Superior temporal gyrus (tissue), 1 donor: ENCODE data around the gene GNAI3.

Experiments
- DNase-seq: peaks from one replicate; pipeline ENCODE4 v3.0.0-alpha.2; 2016; ENCODE audit errors: extremely low spot score

The GNAI3 gene

GRCh38 chr1:109548321-109549267 is at the start of gene GNAI3:
TSS of gene GNAI3 (plus strand) at chr1:109548615. CDS start at chr1:109548721, 106 bp downstream.
- DNase-seq: peak; percentile 98

DNA sequence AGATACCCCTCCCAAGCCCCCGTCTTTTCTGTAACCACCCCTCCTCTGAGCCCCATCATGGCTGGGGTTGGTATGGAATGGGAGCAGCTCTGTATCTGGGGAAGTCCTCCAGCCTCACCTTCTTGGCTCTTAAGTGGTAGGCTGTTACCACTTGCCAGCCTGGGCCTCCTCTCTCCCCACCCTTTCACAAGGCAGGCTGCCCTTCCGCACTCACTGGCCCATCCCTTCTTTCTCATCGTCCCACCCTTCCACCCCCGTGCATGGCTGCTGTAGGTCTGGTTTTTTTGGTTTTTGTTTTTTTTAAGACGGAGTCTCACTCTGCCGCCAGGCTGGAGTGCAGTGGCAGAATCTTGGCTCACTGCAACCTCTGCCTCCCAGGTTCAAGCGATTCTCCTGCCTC is 49.3 kb upstream of the GNAI3 start:
- no peak for DNase-seq

- no peak for DNase-seq
Observed at GRCh38 chr1:109499661-109500536, 48.5 kb upstream of the GNAI3 start.

GRCh38 chr1:109500941-109501381 is 47.5 kb upstream of the GNAI3 start:
- DNase-seq: no peak

DNA sequence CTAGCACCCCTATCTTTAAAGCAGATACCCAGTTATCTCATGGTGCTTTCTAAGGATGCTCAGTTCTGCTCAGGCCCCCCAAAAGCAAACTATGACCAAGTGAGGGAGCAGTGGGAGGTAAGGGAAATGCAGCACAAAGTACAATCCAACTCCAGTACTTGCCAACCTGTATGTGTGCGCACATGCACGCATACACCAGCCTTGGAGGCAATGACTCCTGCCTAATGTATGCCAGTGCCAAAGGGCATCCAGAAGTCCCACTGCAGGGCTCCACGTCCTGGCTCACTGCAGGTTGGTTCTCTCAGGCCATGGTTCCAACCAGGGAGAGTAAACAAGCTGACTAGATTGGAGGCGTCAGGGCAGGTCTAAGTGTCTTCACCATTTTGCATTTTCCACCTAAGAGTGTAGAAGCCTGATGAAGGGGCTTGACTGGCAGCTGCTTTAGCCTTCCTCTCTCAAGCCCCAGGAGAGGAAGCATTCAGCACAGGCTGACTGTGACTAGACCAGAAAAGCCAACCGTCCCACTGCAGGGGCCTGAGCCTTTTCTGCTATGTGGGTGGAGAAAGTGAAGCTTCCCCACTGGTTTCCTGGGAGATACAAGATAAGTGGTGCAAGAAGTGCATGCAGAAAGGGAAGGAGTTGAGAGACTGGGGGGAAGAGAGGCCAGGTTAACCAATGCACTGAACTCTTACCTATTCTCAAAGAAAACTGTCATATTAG is 46.6 kb upstream of the GNAI3 start:
- no peak for DNase-seq

GRCh38 chr1:109502364-109502851 is 46.0 kb upstream of the GNAI3 start:
- no peak for DNase-seq

GRCh38 chr1:109503935-109504334 is 44.5 kb upstream of the GNAI3 start:
- DNase-seq: no peak

DNA sequence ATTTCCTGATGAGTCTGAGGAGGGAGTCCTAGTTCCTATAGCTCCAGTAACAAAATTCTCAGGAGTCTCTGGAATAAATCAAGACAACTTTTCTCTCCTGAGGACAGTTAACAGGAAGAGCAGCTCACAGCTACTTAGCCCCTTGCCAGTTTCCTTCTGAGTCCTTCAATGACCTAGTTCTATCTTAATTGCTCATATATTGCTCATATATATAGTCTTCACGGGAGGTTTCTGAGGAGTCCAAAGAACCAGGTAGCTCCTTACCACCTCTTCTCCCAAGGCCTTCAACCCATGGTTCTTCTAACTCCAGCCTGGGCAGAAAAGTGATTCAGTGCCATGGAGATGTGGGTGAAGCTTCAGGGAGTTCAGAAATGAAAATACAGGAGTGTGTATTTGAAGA is 43.4 kb upstream of the GNAI3 start:
- DNase-seq: no peak

- no peak for DNase-seq
Observed at GRCh38 chr1:109508001-109508872, 40.2 kb upstream of the GNAI3 start.

- DNase-seq: no peak
Observed at GRCh38 chr1:109508873-109509175, 39.6 kb upstream of the GNAI3 start.

GRCh38 chr1:109509176-109510134 is 39.0 kb upstream of the GNAI3 start, which contains the start of gene AMIGO1:
TSS of gene AMIGO1 (minus strand) at chr1:109509727. CDS start at chr1:109508912, 815 bp downstream.
- DNase-seq: no peak

DNA sequence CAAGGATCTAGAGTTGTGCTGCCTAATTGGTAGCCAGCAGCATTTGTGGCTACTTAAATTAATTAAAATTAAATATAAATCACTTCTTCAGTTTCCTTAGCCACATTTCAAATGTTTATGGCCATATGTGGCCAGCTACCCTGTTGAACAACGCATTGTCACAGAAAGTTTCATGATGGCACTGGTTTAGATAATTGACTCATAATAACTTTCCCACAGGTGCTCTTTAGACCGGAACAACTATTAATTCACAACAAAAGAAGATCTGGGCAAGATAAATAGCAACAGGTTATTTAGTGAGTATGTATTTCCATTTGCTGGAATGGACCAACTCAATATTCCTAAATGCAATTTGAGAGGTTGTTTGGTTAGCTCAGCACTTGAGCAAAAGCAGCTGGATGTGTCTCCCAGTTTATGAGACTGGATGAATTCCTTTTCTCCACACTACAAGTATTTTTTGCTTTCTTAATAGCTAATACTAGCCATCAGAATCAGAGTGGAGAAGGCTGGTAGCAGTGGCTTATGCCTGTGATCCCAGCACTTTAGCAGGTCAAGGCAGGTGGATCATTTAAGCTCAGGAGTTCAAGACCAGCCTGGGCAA is 35.2 kb upstream of the GNAI3 start:
- DNase-seq: no peak

GRCh38 chr1:109514846-109515245 is 33.6 kb upstream of the GNAI3 start:
- no peak for DNase-seq

GRCh38 chr1:109516872-109517271 is 31.5 kb upstream of the GNAI3 start:
- no peak for DNase-seq

- DNase-seq: no peak
Observed at GRCh38 chr1:109517337-109517736, 31.1 kb upstream of the GNAI3 start.

- DNase-seq: no peak
Observed at GRCh38 chr1:109521002-109521951, 27.1 kb upstream of the GNAI3 start.

DNA sequence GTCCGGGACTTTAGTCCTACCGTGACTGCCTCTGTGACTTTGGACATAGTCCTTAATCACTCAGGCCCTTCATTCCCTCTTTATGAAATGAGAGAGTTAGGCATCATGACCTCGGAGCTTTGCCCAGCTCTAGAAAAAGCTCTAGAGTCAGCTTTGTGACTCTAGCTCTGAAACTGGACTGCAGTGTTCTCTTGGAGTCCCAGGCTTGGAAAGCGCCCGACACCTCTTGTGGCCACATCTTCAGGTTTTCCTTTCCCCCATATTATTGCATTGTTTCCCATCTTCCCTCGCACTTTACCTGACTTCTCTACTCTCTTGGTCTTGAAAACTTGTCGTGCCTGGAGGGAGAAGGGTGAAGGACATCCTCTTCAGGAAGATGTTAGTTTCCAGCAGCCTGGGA is 26.4 kb upstream of the GNAI3 start:
- DNase-seq: no peak

- DNase-seq: no peak
Observed at GRCh38 chr1:109523706-109524105, 24.7 kb upstream of the GNAI3 start.
